K562 (cell line): Measurements from ENCODE around the gene MED29. TPM values are rescaled to one million over a fixed set of nuclear protein-coding genes. Genes with fewer than 3 reads are reported as not detected.

Experiments used
- BACH1 ChIP-seq: fragments of 200-800 bp; sonication (Bioruptor generic); IDR thresholded peaks from 2 replicates; pipeline ENCODE4 v1.6.1; 2016; ENCODE audit warnings: missing genetic modification characterization, missing compliant biosample characterization
- BCL6 ChIP-seq: fragments of 250-450 bp; sonication (Bioruptor Pico); IDR thresholded peaks from 2 replicates; pipeline ENCODE4 v1.4.0; 2020
- C11orf30 ChIP-seq: fragments of 450-650 bp; IDR thresholded peaks from 2 replicates; pipeline ENCODE4 v1.6.1; 2016; ENCODE audit warnings: low read depth, mild to moderate bottlenecking
- CC2D1A ChIP-seq: fragments of 450-650 bp; IDR thresholded peaks from 2 replicates; pipeline ENCODE4 v1.6.1; 2017; ENCODE audit warnings: mild to moderate bottlenecking
- FUS ChIP-seq: fragments of 200-400 bp; formaldehyde crosslinking; optimal IDR thresholded peaks from 2 replicates; pipeline ENCODE3; 2017; ENCODE audit warnings: low read depth, low read length
- HOXB6 ChIP-seq: fragments of 250-450 bp; sonication (Bioruptor Pico); IDR thresholded peaks from 2 replicates; pipeline ENCODE4 v1.5.1; 2022; ENCODE audit warnings: mild to moderate bottlenecking, borderline replicate concordance
- MBD2 ChIP-seq: sonication (generic); IDR thresholded peaks from 2 replicates; pipeline ENCODE4 v1.6.1; 2016; ENCODE audit warnings: low read depth, borderline replicate concordance
- MYNN ChIP-seq, 2 experiments: sonication (generic); formaldehyde crosslinking in 1 of 2; IDR thresholded peaks; 2 replicates each; pipeline versions ENCODE4 v1.5.0 to v1.6.1; 2016 to 2020; ENCODE audit warnings: antibody characterized with exemption in 1 of 2, missing genetic modification reagents in 1 of 2
- NFATC3 ChIP-seq: fragments of 450-650 bp; IDR thresholded peaks from 2 replicates; pipeline ENCODE4 v1.6.1; 2017; ENCODE audit warnings: mild to moderate bottlenecking
- NR2C1 ChIP-seq, 2 experiments: fragments of 450-650 bp; IDR thresholded peaks; 2 replicates each; pipeline ENCODE4 v1.6.1; 2017; ENCODE audit warnings: mild to moderate bottlenecking in 2 of 2, antibody characterized with exemption in 1 of 2, inconsistent platforms in 1 of 2, missing compliant biosample characterization in 1 of 2, missing genetic modification characterization in 1 of 2
- RBM15 ChIP-seq: fragments of 200-400 bp; formaldehyde crosslinking; IDR thresholded peaks from 2 replicates; pipeline ENCODE4 v1.6.1; 2018; ENCODE audit warnings: mild to moderate bottlenecking, low read length, moderate library complexity; ENCODE audit not compliant: insufficient read depth
- RBM25 ChIP-seq: fragments of 200-400 bp; formaldehyde crosslinking; IDR thresholded peaks from 2 replicates; pipeline ENCODE4 v1.6.1; 2018; ENCODE audit warnings: low read length, low read depth, moderate library complexity; ENCODE audit not compliant: severe bottlenecking
- SLC30A9 ChIP-seq: fragments of 250-450 bp; sonication (Bioruptor Pico); IDR thresholded peaks from 2 replicates; pipeline ENCODE4 v1.8.0; 2022; ENCODE audit warnings: mild to moderate bottlenecking, moderate library complexity
- STAT5B ChIP-seq: fragments of 250-450 bp; sonication (Bioruptor Pico); IDR thresholded peaks from 2 replicates; pipeline ENCODE4 v1.8.0; 2021; ENCODE audit warnings: mild to moderate bottlenecking, inconsistent platforms
- TCFL5 ChIP-seq: fragments of 250-450 bp; sonication (Bioruptor Pico); conservative IDR thresholded peaks from 2 replicates; pipeline ENCODE4 v1.6.1; 2021; ENCODE audit warnings: mild to moderate bottlenecking, moderate library complexity, matching md5 sums
- ZNF23 ChIP-seq: fragments of 250-450 bp; sonication (Bioruptor Pico); IDR thresholded peaks from 2 replicates; pipeline ENCODE4 v1.4.0; 2020; ENCODE audit warnings: mild to moderate bottlenecking
- ZNF280A ChIP-seq: fragments of 450-650 bp; IDR thresholded peaks from 2 replicates; pipeline ENCODE4 v1.6.1; 2018; ENCODE audit warnings: mild to moderate bottlenecking, low read depth; ENCODE audit not compliant: partially characterized antibody
- ZNF445 ChIP-seq: fragments of 250-450 bp; sonication (Bioruptor Pico); IDR thresholded peaks from 2 replicates; pipeline ENCODE4 v1.4.0; 2020; ENCODE audit warnings: low read depth, mild to moderate bottlenecking, moderate library complexity
- ZNF830 ChIP-seq: fragments of 250-450 bp; sonication (Bioruptor Pico); IDR thresholded peaks from 2 replicates; pipeline ENCODE4 v1.5.0; 2021; ENCODE audit warnings: mild to moderate bottlenecking
- polyA plus RNA-seq, 8 experiments: library from polyadenylated mRNA; depleted of rRNA in 4 of 8; stranded (reverse) in 5 of 8; unstranded in 3 of 8; fragments of >200 nt; fragmentation: Nextera tagmentation in 2 of 8; fragmentation: Illumina TruSeq in 1 of 8; extraction: Ambion mirVana in 2 of 8; extraction: Trizol in 1 of 8; gene quantifications; 2 replicates each; pipeline versions ENCODE4 v1.2.1 to v1.2.3, GENCODE V29; 2011 to 2014; ENCODE audit warnings: inconsistent platforms in 1 of 8, missing spikeins in 1 of 8
- total RNA-seq, 7 experiments: library from RNA; depleted of rRNA in 6 of 7; stranded (reverse); fragments of >200 nt in 6 of 7; fragmentation: Illumina TruSeq in 2 of 7; extraction: Trizol in 2 of 7; gene quantifications; 2 replicates each; pipeline versions ENCODE4 v1.2.1 to v1.2.3, GENCODE V29; 2011 to 2021; ENCODE audit warnings: low replicate concordance in 1 of 7
- TF ChIP-seq, protein P1 (sequence below): sonication (generic); formaldehyde crosslinking; IDR thresholded peaks from 2 replicates; pipeline ENCODE4 v1.8.1; 2023; ENCODE audit warnings: mild to moderate bottlenecking, missing genetic modification reagents

Gene MED29
- total and polyA plus RNA-seq, 9 of the 15 experiments (the other 6 are each of a cell fraction or from before 2014, with no cell fraction given) = 1.8 to 22.6 (median 12.4) TPM

GRCh38 chr19:39406656-39407409 is 15.7 kb downstream of the MED29 start, which contains the start of gene ZFP36 (continued):
- TF ChIP-seq NR2C1 (IDR thresholded peaks at IDR 0.05) = no peak
- no peak for TF ChIP-seq NR2C1 (tag; IDR thresholded peaks at IDR 0.05)
- no peak for TF ChIP-seq HOXB6 (CRISPR knock-in tag)
- TF ChIP-seq ZNF23 (CRISPR knock-in tag) = no peak
- TF ChIP-seq STAT5B (CRISPR knock-in tag) = no peak
- no peak for TF ChIP-seq CC2D1A
- TF ChIP-seq C11orf30 = no peak
- peak; percentile 63 for TF ChIP-seq MYNN (IDR thresholded peaks at IDR 0.05)
- no peak for TF ChIP-seq MYNN (CRISPR knock-in tag; IDR thresholded peaks at IDR 0.05)
- TF ChIP-seq ZNF445 (CRISPR knock-in tag) = no peak
- TF ChIP-seq ZNF830 (CRISPR knock-in tag) = 0 out of 2 replicates have a peak, but pooled peaks have one; percentile 47
- TF ChIP-seq, protein P1, sequence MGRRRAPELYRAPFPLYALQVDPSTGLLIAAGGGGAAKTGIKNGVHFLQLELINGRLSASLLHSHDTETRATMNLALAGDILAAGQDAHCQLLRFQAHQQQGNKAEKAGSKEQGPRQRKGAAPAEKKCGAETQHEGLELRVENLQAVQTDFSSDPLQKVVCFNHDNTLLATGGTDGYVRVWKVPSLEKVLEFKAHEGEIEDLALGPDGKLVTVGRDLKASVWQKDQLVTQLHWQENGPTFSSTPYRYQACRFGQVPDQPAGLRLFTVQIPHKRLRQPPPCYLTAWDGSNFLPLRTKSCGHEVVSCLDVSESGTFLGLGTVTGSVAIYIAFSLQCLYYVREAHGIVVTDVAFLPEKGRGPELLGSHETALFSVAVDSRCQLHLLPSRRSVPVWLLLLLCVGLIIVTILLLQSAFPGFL = peak; percentile 55; the same call in 1 of the 2 replicates
- TF ChIP-seq NFATC3 = no peak
- TF ChIP-seq MBD2 = peak; percentile 87
- no peak for TF ChIP-seq SLC30A9 (CRISPR knock-in tag)
- no peak for TF ChIP-seq ZNF280A
- no peak for TF ChIP-seq TCFL5 (CRISPR knock-in tag)
- TF ChIP-seq FUS = no peak
- no peak for TF ChIP-seq RBM15
- TF ChIP-seq BCL6 (CRISPR knock-in tag) = no peak
- no peak for TF ChIP-seq RBM25
- no peak for TF ChIP-seq BACH1
